SK-N-MC (cell line): Measurements from ENCODE around the gene ZNF74.

Source experiments
- EZH2 ChIP-seq: fragments of 200-600 bp; sonication (generic); IDR thresholded peaks from one replicate; pipeline ENCODE4 v1.6.1; 2017; ENCODE audit warnings: antibody characterized with exemption
- FOXP2 ChIP-seq: optimal IDR thresholded peaks from 2 replicates; pipeline ENCODE3; 2011; ENCODE audit warnings: mild to moderate bottlenecking, moderate library complexity; ENCODE audit not compliant: insufficient read depth; ENCODE audit errors: extremely low read length, control extremely low read depth
- POLR2AphosphoS5 ChIP-seq: IDR thresholded peaks from 2 replicates; pipeline ENCODE4 v1.6.1; 2012; ENCODE audit warnings: mild to moderate bottlenecking, low read depth, low read length, borderline replicate concordance

GRCh38 chr22:20406686-20407408 is 12.9 kb downstream of the ZNF74 start:
- TF ChIP-seq POLR2AphosphoS5 (no peak), EZH2 (no peak), FOXP2 (no peak)
